ENCODE measurements around the gene IFFO2. TPM values are rescaled to one million over a fixed set of nuclear protein-coding genes. Genes with fewer than 3 reads are reported as not detected.

The IFFO2 gene
- total and polyA plus RNA-seq, 2 of the 13 experiments (the other 11 are each of a cell fraction or from before 2014, with no cell fraction given): 7.3 to 16.7 TPM

- POLR2A ChIA-PET: no interaction called here
- CTCF ChIA-PET (ENCODE audit: low intra/inter-chr PET ratio, low total read pairs): no interaction called here
- Histone ChIP-seq H3K36me3 (replicated peaks in 1 of 2; ENCODE audit: control insufficient read depth in 1 of 2, insufficient read depth in 2 of 2, low read length in 2 of 2) (peaks cover 42 to 93% of the 10 kb centered on the region in 2 experiments), H3K27ac (ENCODE audit: extremely low read length, insufficient read depth, low read length) (no peak overlapping the region), H3K4me3 (replicated peaks in 1 of 3; ENCODE audit: insufficient read depth in 1 of 3, low read depth in 2 of 3, low read length in 3 of 3) (no peak overlapping the region), H3K9me3 (ENCODE audit: low read length) (no peaks in the 10 kb centered on the region), H3K9ac (ENCODE audit: insufficient read depth, low read depth, low read length) (no peak overlapping the region), H3K79me2 (ENCODE audit: insufficient read depth, low read length) (no peaks in the 10 kb centered on the region), H4K20me1 (ENCODE audit: insufficient read depth, low read length) (peaks cover 25% of the 10 kb centered on the region), H2AFZ (ENCODE audit: low read length) (no peak overlapping the region), H3K27me3 (ENCODE audit: control insufficient read depth in 1 of 2, insufficient read depth in 2 of 2, low read length in 2 of 2) (no peaks in the 10 kb centered on the region), H3K4me1 (ENCODE audit: insufficient read depth, low read length) (no peaks in the 10 kb centered on the region), H3K4me2 (ENCODE audit: low read depth, low read length) (no peak overlapping the region)
- DNase-seq (ENCODE audit: low spot score): no peak
- ATAC-seq: no peak
- 94% methylated on average over 29 of the region's 35 CpGs for WGBS (ENCODE audit: low lambda C conversion rate)
- in situ Hi-C loops (cut with HindIII; ENCODE audit: extremely low pct_ligation_motif_present, low pct_unique_long_range_greater_than_20kb): no loop called here
- intact Hi-C loops (cut with micrococcal nuclease; ENCODE audit: unreplicated experiment): no loop called here
- peak; percentile 43; the same call in 1 of the 2 replicates for TF ChIP-seq RBFOX2 (IDR thresholded peaks at IDR 0.05; ENCODE audit: low read depth, low read length)
- no peak for TF ChIP-seq KLF13 (CRISPR knock-in tag; IDR thresholded peaks at IDR 0.05)
- TF ChIP-seq AGO2 (optimal IDR thresholded peaks at IDR 0.05; ENCODE audit: low read depth, low read length): peak; percentile 81
- FAIRE-seq: no peak
- BruUV-seq (replicated peaks): no TSS peak
These were observed 79.2 kb downstream of the IFFO2 start for GRCh38 chr1:18877282-18877681.

GRCh38 chr1:18876210-18876609, 80.3 kb downstream of the IFFO2 start:
- Histone ChIP-seq H3K4me2 (ENCODE audit: low read depth, low read length) (no peak overlapping the region), H3K4me3 (replicated peaks in 1 of 3; ENCODE audit: insufficient read depth in 1 of 3, low read depth in 2 of 3, low read length in 3 of 3) (no peak overlapping the region), H4K20me1 (ENCODE audit: insufficient read depth, low read length) (peaks cover 29% of the 10 kb centered on the region), H3K79me2 (ENCODE audit: insufficient read depth, low read length) (no peaks in the 10 kb centered on the region), H3K9ac (ENCODE audit: insufficient read depth, low read depth, low read length) (no peak overlapping the region), H3K36me3 (replicated peaks in 1 of 2; ENCODE audit: control insufficient read depth in 1 of 2, insufficient read depth in 2 of 2, low read length in 2 of 2) (peaks cover 35 to 83% of the 10 kb centered on the region in 2 experiments), H3K27me3 (ENCODE audit: control insufficient read depth in 1 of 2, insufficient read depth in 2 of 2, low read length in 2 of 2) (no peaks in the 10 kb centered on the region), H3K4me1 (ENCODE audit: insufficient read depth, low read length) (no peaks in the 10 kb centered on the region), H3K9me3 (ENCODE audit: low read length) (no peaks in the 10 kb centered on the region), H3K27ac (ENCODE audit: extremely low read length, insufficient read depth, low read length) (no peak overlapping the region), H2AFZ (ENCODE audit: low read length) (no peak overlapping the region)
- no peak for FAIRE-seq
- intact Hi-C loops (cut with micrococcal nuclease; ENCODE audit: unreplicated experiment): no loop called here
- ChIA-PET CTCF (ENCODE audit: low intra/inter-chr PET ratio, low total read pairs) (no interaction called here), POLR2A (no interaction called here)
- in situ Hi-C loops (cut with HindIII; ENCODE audit: extremely low pct_ligation_motif_present, low pct_unique_long_range_greater_than_20kb): no loop called here
- WGBS (ENCODE audit: low lambda C conversion rate): 96% methylated on average over 4 of the region's 10 CpGs
- no peak for ATAC-seq
- BruUV-seq (replicated peaks): no TSS peak
- DNase-seq (ENCODE audit: low spot score): no peak
- TF ChIP-seq AGO2 (optimal IDR thresholded peaks at IDR 0.05; ENCODE audit: low read depth, low read length) (peak; percentile 65), TBX3 (IDR thresholded peaks at IDR 0.05; ENCODE audit: borderline replicate concordance) (no peak), ZNF772 (CRISPR knock-in tag; IDR thresholded peaks at IDR 0.05) (no peak)
